Trophoblast cell (in vitro differentiated cells and primary cell): Measurements from ENCODE around the gene BCL2L1.

ENCODE experiments used
- DNase-seq, 2 donors: peaks; one replicate each; pipeline ENCODE4 v3.0.0-alpha.2; 2016
- H2AFZ ChIP-seq: 2 replicates; pipeline ENCODE4 v1.6.1; 2013; ENCODE audit warnings: low read length, moderate library complexity, mild to moderate bottlenecking; ENCODE audit not compliant: insufficient read depth, poor library complexity
- H2AK5ac ChIP-seq: 2 replicates; pipeline ENCODE4 v1.6.1; 2013; ENCODE audit warnings: mild to moderate bottlenecking, low read length
- H2BK120ac ChIP-seq: 2 replicates; pipeline ENCODE4 v1.6.1; 2013; ENCODE audit warnings: low read length, mild to moderate bottlenecking, moderate library complexity; ENCODE audit not compliant: insufficient read depth, poor library complexity
- H2BK12ac ChIP-seq: 2 replicates; pipeline ENCODE4 v1.6.1; 2013; ENCODE audit warnings: mild to moderate bottlenecking, low read length, moderate library complexity
- H2BK5ac ChIP-seq: 2 replicates; pipeline ENCODE4 v1.6.1; 2013; ENCODE audit warnings: low read length, low read depth, moderate library complexity, mild to moderate bottlenecking; ENCODE audit not compliant: poor library complexity
- H3K14ac ChIP-seq: 2 replicates; pipeline ENCODE4 v1.6.1; 2013; ENCODE audit warnings: mild to moderate bottlenecking, low read length
- H3K18ac ChIP-seq: 2 replicates; pipeline ENCODE4 v1.6.1; 2013; ENCODE audit warnings: mild to moderate bottlenecking, low read length
- H3K23ac ChIP-seq: 2 replicates; pipeline ENCODE4 v1.6.1; 2013; ENCODE audit warnings: low read length
- H3K27ac ChIP-seq: 2 replicates; pipeline ENCODE4 v1.5.1; 2013; ENCODE audit warnings: low read depth, mild to moderate bottlenecking, inconsistent platforms, low read length, moderate library complexity
- H3K27me3 ChIP-seq: 2 replicates; pipeline ENCODE4 v1.6.1; 2013; ENCODE audit warnings: inconsistent platforms, mild to moderate bottlenecking, low read length, moderate library complexity; ENCODE audit not compliant: insufficient read depth
- H3K36me3 ChIP-seq, 2 experiments: 1 replicate in 1 of 2; 2 replicates in 1 of 2; pipeline ENCODE4 v1.6.1; 2013; ENCODE audit warnings: low read length in 2 of 2, mild to moderate bottlenecking in 2 of 2, moderate library complexity in 1 of 2; ENCODE audit not compliant: insufficient read depth in 2 of 2, control insufficient read depth in 1 of 2
- H3K4ac ChIP-seq: 2 replicates; pipeline ENCODE4 v1.6.1; 2013; ENCODE audit warnings: low read depth, mild to moderate bottlenecking, low read length, moderate library complexity
- H3K4me1 ChIP-seq, 2 experiments: 1 replicate in 1 of 2; 2 replicates in 1 of 2; pipeline ENCODE4 v1.6.1; 2013; ENCODE audit warnings: low read length in 2 of 2, mild to moderate bottlenecking in 2 of 2, moderate library complexity in 1 of 2; ENCODE audit not compliant: insufficient read depth in 2 of 2, control insufficient read depth in 1 of 2
- H3K4me2 ChIP-seq: 2 replicates; pipeline ENCODE4 v1.6.1; 2013; ENCODE audit warnings: inconsistent platforms, mild to moderate bottlenecking, low read length, moderate library complexity
- H3K4me3 ChIP-seq: 2 replicates; pipeline ENCODE4 v1.5.1; 2013; ENCODE audit warnings: mild to moderate bottlenecking, low read depth, low read length, inconsistent platforms
- H3K79me1 ChIP-seq: one replicate; pipeline ENCODE4 v1.6.1; 2013; ENCODE audit warnings: low read length
- H3K79me2 ChIP-seq: 2 replicates; pipeline ENCODE4 v1.6.1; 2013; ENCODE audit warnings: low read length, mild to moderate bottlenecking; ENCODE audit not compliant: control insufficient read depth, insufficient read depth, poor library complexity
- H3K9ac ChIP-seq: 2 replicates; pipeline ENCODE4 v1.6.1; 2013; ENCODE audit warnings: mild to moderate bottlenecking, low read length
- H3K9me3 ChIP-seq: 2 replicates; pipeline ENCODE4 v1.6.1; 2013; ENCODE audit warnings: low read depth, mild to moderate bottlenecking, control low read depth, inconsistent platforms, low read length; ENCODE audit not compliant: insufficient read depth
- H4K12ac ChIP-seq: 2 replicates; pipeline ENCODE4 v1.6.1; 2013; ENCODE audit warnings: low read depth, mild to moderate bottlenecking, low read length, moderate library complexity
- H4K8ac ChIP-seq: 2 replicates; pipeline ENCODE4 v1.6.1; 2013; ENCODE audit warnings: low read depth, mild to moderate bottlenecking, low read length, moderate library complexity
- H4K91ac ChIP-seq: one replicate; pipeline ENCODE4 v1.6.1; 2013; ENCODE audit warnings: low read depth, mild to moderate bottlenecking, low read length, moderate library complexity
- WGBS: extraction: QIAGEN DNeasy Blood & Tissue Kit; methylation state at CpG from one replicate; pipeline ENCODE4 v1.1.7; 2013; ENCODE audit warnings: missing lambda C conversion rate; ENCODE audit not compliant: insufficient read length, insufficient coverage; ENCODE audit errors: extremely low coverage; 5-methylcytosine and 5-hydroxymethylcytosine counted together

Gene BCL2L1

DNA sequence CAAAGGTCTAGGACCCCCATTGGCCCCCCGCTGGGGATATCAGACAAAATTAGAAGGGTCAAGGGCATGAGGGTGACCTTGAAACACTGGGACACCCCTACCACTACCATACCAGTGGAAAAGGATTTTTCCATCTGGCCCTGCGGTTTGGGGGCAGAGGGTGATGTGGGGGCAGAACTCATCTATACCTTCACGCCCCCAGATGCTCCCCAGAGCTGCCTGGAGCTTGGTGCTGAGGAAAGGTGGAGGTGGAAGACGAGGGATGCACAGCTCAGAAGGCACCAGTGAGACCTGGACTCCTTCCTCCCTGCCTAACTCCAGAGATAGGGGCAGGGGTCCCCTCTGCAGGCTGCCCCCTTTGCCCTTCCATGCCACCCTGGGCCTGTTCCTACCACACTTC, 83.9 kb downstream of the BCL2L1 start:
- no peak overlapping the region for H3K18ac ChIP-seq
- peak overlapping the region; percentile 5 for H2BK12ac ChIP-seq
- H4K8ac ChIP-seq, result peak overlapping the region; percentile 36
- no peaks in the 10 kb centered on the region for H3K27me3 ChIP-seq
- H4K12ac ChIP-seq, result no peak overlapping the region
- no peak overlapping the region for H3K27ac ChIP-seq
- no peak overlapping the region for H3K4me3 ChIP-seq
- no peak overlapping the region for H2BK120ac ChIP-seq
- no peak overlapping the region for H3K23ac ChIP-seq
- H3K4me2 ChIP-seq, result no peak overlapping the region
- H2AFZ ChIP-seq, result no peak overlapping the region
- H3K36me3 ChIP-seq, result no peaks in the 10 kb centered on the region
- H3K9me3 ChIP-seq, result peaks cover 1% of the 10 kb centered on the region
- peak overlapping the region; percentile 40 for H3K14ac ChIP-seq
- H3K9ac ChIP-seq, result no peak overlapping the region
- H3K79me2 ChIP-seq, result no peaks in the 10 kb centered on the region
- no peak for DNase-seq
- peaks cover 10 to 14% of the 10 kb centered on the region in 2 experiments for H3K4me1 ChIP-seq
- H3K4ac ChIP-seq, result peak overlapping the region; percentile 42
- H2BK5ac ChIP-seq, result no peak overlapping the region
- no CpG with 5 or more reads among the region's 4 CpGs for WGBS
- peak overlapping the region; percentile 67 for H4K91ac ChIP-seq
- peak overlapping the region; percentile 2 for H2AK5ac ChIP-seq
- H3K79me1 ChIP-seq, result no peaks in the 10 kb centered on the region

DNA sequence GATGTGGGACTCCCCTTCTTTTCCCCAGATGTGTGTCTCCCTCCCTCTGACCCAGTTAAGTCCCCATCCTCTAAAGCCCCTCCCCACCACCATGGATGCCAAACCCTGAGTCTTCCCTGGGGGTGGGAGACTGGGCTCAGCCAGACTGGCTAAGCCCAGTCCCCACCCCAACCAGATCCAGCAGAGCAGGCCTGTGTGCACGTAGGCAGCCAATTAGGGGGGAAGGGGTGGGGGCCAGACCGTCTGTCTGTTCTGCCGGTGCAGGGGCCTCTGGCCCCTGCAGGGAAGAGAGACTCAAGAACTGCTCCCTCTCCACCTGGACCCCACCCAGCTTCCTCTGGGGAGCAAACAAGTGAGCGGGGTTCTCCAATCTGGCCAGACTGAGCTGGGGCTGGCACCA, 84.4 kb downstream of the BCL2L1 start:
- H2AK5ac ChIP-seq, result no peak overlapping the region
- H3K27ac ChIP-seq, result no peak overlapping the region
- no peak overlapping the region for H3K4ac ChIP-seq
- H3K18ac ChIP-seq, result no peak overlapping the region
- H3K23ac ChIP-seq, result no peak overlapping the region
- WGBS, result no CpG with 5 or more reads among the region's 4 CpGs
- no peak overlapping the region for H3K14ac ChIP-seq
- H4K12ac ChIP-seq, result no peak overlapping the region
- H3K36me3 ChIP-seq, result no peaks in the 10 kb centered on the region
- H3K4me2 ChIP-seq, result no peak overlapping the region
- peak overlapping the region; percentile 69 for H4K91ac ChIP-seq
- H3K79me1 ChIP-seq, result no peaks in the 10 kb centered on the region
- H3K79me2 ChIP-seq, result no peaks in the 10 kb centered on the region
- no peak overlapping the region for H2BK5ac ChIP-seq
- no peaks in the 10 kb centered on the region for H3K27me3 ChIP-seq
- peak overlapping the region; percentile 36 for H4K8ac ChIP-seq
- no peak overlapping the region for H2AFZ ChIP-seq
- no peak overlapping the region for H3K9ac ChIP-seq
- peaks cover 1% of the 10 kb centered on the region for H3K9me3 ChIP-seq
- no peak overlapping the region for H3K4me3 ChIP-seq
- H3K4me1 ChIP-seq, result peaks cover 10 to 14% of the 10 kb centered on the region in 2 experiments
- no peak overlapping the region for H2BK120ac ChIP-seq
- no peak for DNase-seq
- peak overlapping the region; percentile 54 for H2BK12ac ChIP-seq

DNA sequence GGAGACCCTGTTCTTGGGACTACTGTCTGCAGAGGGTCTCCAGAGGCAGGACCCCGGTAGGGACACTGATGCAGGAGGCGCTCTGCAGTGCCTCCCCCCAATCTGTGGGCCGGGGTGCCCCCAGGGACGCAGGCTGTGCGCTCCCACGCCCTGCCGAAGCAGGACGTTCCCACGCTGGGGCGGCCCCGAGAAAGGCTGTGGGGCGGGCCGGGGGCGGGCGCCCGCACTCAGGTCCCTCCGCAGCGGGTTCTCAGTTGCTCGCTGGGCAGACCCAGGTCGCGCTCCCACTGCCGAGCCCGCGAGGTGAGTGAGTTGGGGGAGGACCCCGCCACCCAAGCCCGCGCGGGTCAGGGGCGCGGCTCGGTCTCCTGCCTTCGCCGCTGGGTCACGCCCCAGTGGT, 85.0 kb downstream of the BCL2L1 start, which contains the start of gene COX4I2:
TSS of gene COX4I2 (plus strand) at position 253 of the 400 bp plus-strand sequence. CDS start 1,106 bp downstream, outside the sequence.
- H3K23ac ChIP-seq, result no peak within 1 kb of the TSS
- H3K4me1 ChIP-seq, result peaks cover 10 to 14% of the 10 kb centered on the region in 2 experiments
- no peaks in the 10 kb centered on the region for H3K27me3 ChIP-seq
- no peak within 1 kb of the TSS for H2BK120ac ChIP-seq
- no CpG with 5 or more reads among the region's 34 CpGs for WGBS
- DNase-seq, result no peak
- no peak within 1 kb of the TSS for H3K14ac ChIP-seq
- peak within 1 kb of the TSS; percentile 15 for H2BK5ac ChIP-seq
- peak within 1 kb of the TSS; percentile 69 for H4K91ac ChIP-seq
- H3K79me1 ChIP-seq, result no peaks in the 10 kb centered on the region
- peak within 1 kb of the TSS; percentile 42 for H3K4ac ChIP-seq
- H3K79me2 ChIP-seq, result no peaks in the 10 kb centered on the region
- H3K18ac ChIP-seq, result no peak within 1 kb of the TSS
- no peak within 1 kb of the TSS for H4K12ac ChIP-seq
- no peak within 1 kb of the TSS for H3K9ac ChIP-seq
- H2AK5ac ChIP-seq, result peak within 1 kb of the TSS; percentile 20
- peaks cover 1% of the 10 kb centered on the region for H3K9me3 ChIP-seq
- H2BK12ac ChIP-seq, result peak within 1 kb of the TSS; percentile 54
- H3K36me3 ChIP-seq, result no peaks in the 10 kb centered on the region
- no peak within 1 kb of the TSS for H3K4me2 ChIP-seq
- H4K8ac ChIP-seq, result peak within 1 kb of the TSS; percentile 36
- H2AFZ ChIP-seq, result no peak within 1 kb of the TSS
- no peak within 1 kb of the TSS for H3K27ac ChIP-seq
- H3K4me3 ChIP-seq, result no peak within 1 kb of the TSS

DNA sequence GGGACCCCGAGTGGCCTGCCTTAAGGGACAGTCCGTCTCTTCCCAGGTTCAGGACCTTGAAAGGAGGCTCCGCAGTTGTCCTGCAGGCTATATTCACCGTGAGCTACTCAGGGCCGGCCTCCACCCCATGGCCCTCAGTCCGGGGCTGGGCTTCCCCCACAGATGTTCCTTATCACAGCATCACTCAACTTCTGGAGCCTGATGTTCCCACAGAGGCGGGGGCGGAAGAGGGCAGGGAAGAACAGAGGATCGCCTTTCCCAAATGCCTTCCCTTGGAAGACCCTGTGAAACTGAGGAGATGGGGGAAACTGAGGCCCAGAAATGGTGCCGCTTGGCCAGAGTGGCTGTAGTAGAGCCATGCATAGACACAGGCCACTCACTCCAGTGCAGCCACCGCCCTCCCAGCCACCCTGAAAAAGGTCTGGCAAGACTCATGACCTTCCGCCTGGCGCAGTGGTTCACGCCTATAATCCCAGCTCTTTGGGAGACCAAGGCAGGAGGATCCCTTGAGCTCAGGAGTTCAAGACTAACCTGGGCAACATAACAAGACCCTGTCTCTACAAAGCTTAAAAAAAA, 89.2 kb downstream of the BCL2L1 start:
- no peak overlapping the region for H3K27ac ChIP-seq
- no peak overlapping the region for H4K12ac ChIP-seq
- H2AK5ac ChIP-seq, result peak overlapping the region; percentile 20
- H3K4me1 ChIP-seq, result peaks cover 6 to 7% of the 10 kb centered on the region in 2 experiments
- peak overlapping the region; percentile 42 for H4K91ac ChIP-seq
- no peak overlapping the region for H3K18ac ChIP-seq
- no peak overlapping the region for H2BK120ac ChIP-seq
- H3K4me2 ChIP-seq, result no peak overlapping the region
- no peaks in the 10 kb centered on the region for H3K79me2 ChIP-seq
- H3K4ac ChIP-seq, result no peak overlapping the region
- H3K9me3 ChIP-seq, result peaks cover 2% of the 10 kb centered on the region
- no peak for DNase-seq
- H3K23ac ChIP-seq, result no peak overlapping the region
- no peak overlapping the region for H2BK12ac ChIP-seq
- H3K4me3 ChIP-seq, result no peak overlapping the region
- H2AFZ ChIP-seq, result no peak overlapping the region
- no peak overlapping the region for H3K14ac ChIP-seq
- no peak overlapping the region for H2BK5ac ChIP-seq
- no peaks in the 10 kb centered on the region for H3K36me3 ChIP-seq
- H3K9ac ChIP-seq, result no peak overlapping the region
- WGBS, result no CpG with 5 or more reads among the region's 14 CpGs
- H3K27me3 ChIP-seq, result no peaks in the 10 kb centered on the region
- H3K79me1 ChIP-seq, result no peaks in the 10 kb centered on the region
- H4K8ac ChIP-seq, result no peak overlapping the region
